Fibroblast of the aortic adventitia (primary cell): ENCODE results near the gene DIP2B. TPM values are rescaled to one million over a fixed set of nuclear protein-coding genes. Genes with fewer than 3 reads are reported as not detected.

Experiments used
- DNase-seq: peaks from one replicate; pipeline ENCODE4 v3.0.0-alpha.2; 2010; ENCODE audit warnings: low read depth
- H3K4me3 ChIP-seq: 2 replicates; pipeline ENCODE4 v1.5.1; 2011; ENCODE audit warnings: low read depth, mild to moderate bottlenecking, control low read depth, low read length, moderate library complexity
- CTCF ChIP-seq: IDR thresholded peaks from 2 replicates; pipeline ENCODE4 v1.5.1; 2011; ENCODE audit warnings: mild to moderate bottlenecking, low read length, control low read depth, inconsistent platforms; ENCODE audit not compliant: insufficient read depth
- total RNA-seq: library from RNA; depleted of rRNA; stranded (reverse); fragments of >200 nt; gene quantifications from 2 replicates; pipeline ENCODE4 v1.2.3, GENCODE V29; 2012; ENCODE audit warnings: low replicate concordance

DIP2B gene
- total RNA-seq, 1 donor: 26.7 TPM

DNA sequence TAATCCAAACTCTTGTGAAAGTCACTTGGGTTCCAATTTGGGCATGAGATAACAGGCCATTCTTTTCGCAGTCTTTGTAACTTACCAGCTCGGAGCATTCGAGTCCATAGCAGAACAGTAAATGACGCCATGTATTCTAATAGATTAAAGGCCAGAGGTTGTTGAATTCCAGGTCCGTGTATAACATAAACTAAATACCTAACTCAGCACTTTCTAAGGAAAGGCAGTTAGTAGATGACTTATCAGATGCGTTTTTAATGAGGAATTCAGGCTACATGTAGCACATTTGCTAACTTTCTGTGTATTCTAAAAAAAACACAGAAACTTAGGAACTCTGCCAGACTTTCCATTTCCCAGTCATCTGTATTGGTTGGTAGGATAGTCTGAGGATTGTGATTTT is 206.3 kb downstream of the DIP2B start:
- TF ChIP-seq CTCF: no peak
- DNase-seq: no peak
- H3K4me3 ChIP-seq: no peak overlapping the region

GRCh38 chr12:50715174-50715573 is 210.4 kb downstream of the DIP2B start:
- H3K4me3 ChIP-seq: no peak overlapping the region
- peak; percentile 46 for DNase-seq
- TF ChIP-seq CTCF: no peak

GRCh38 chr12:50718760-50719159 is 214.0 kb downstream of the DIP2B start:
- H3K4me3 ChIP-seq: no peak overlapping the region
- TF ChIP-seq CTCF: no peak
- DNase-seq: no peak

GRCh38 chr12:50720085-50720484 is 215.3 kb downstream of the DIP2B start:
- no peak overlapping the region for H3K4me3 ChIP-seq
- no peak for TF ChIP-seq CTCF
- peak; percentile 15 for DNase-seq

DNA sequence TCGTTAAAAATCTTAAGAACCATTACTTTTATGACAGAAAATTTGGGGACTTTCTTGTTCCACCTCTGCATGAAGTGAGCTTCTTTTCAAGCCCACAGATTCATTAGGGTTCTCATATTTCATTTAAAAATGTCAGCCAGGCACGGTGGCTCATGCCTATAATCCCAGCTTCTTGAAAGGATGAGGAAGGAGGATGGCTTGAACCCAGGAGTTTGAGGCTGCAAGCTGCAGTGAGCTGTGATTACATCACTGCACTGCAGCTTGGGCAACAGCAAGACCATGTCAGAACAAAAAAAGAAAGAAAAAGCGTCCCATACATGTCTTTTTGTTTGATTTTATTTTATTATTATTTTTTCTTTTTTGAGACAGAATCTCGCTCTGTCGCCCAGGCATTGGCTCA is 215.7 kb downstream of the DIP2B start:
- H3K4me3 ChIP-seq: no peak overlapping the region
- no peak for TF ChIP-seq CTCF
- DNase-seq: peak; percentile 50

DNA sequence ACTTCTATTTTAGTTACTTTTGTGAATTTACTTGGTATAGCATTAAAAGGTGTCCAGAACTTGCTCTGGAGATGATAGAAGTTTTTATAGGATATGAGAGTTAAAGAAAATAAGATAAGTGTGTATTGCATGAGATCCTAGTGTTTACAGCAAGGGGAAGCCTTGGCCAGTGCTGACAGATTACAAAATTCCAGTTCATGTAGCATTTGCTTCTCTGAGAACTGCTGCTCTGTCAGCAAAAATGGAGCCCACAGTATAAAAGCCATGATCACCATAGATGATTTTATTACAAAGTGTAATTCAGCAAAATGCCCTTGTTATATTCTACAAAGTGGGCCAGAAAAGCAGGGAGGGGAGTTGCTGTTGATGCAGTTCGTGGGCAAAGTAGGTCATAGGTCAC is 219.1 kb downstream of the DIP2B start:
- H3K4me3 ChIP-seq: no peak overlapping the region
- no peak for TF ChIP-seq CTCF
- DNase-seq: peak; percentile 42
